Measurements from ENCODE around the gene HPN.
"Not testable (repeated sequence)": the region's sequence is repeated elsewhere in the genome, so short reads cannot be mapped to it uniquely, and the experiment has no call there.

The HPN gene

GRCh38 chr19:35028600-35028885 lies 13.0 kb upstream of the HPN start:
- DNase-seq: not testable (repeated sequence)

- not testable (repeated sequence) for DNase-seq
These were observed 12.2 kb upstream of the HPN start for GRCh38 chr19:35029275-35029736.

GRCh38 chr19:35029737-35030256 lies 11.7 kb upstream of the HPN start:
- DNase-seq: no peak

GRCh38 chr19:35030257-35031071 lies 11.1 kb upstream of the HPN start, which contains the start of gene SCN1B:
SCN1B (plus strand) TSS chr19:35030470; CDS start chr19:35030821, 351 bp downstream.
- peak; percentile 84 for DNase-seq

- peak; percentile 85 for DNase-seq
These were observed 10.2 kb upstream of the HPN start for GRCh38 chr19:35031072-35031881.

GRCh38 chr19:35032356-35032865 lies 9.1 kb upstream of the HPN start:
- DNase-seq: no peak

- no peak for DNase-seq
These were observed 8.2 kb upstream of the HPN start for GRCh38 chr19:35033067-35034004.

- no peak for DNase-seq
These were observed 7.5 kb upstream of the HPN start for GRCh38 chr19:35034005-35034502.

GRCh38 chr19:35034588-35035382 lies 6.7 kb upstream of the HPN start:
- DNase-seq: no peak

- no peak for DNase-seq
These were observed 3.6 kb upstream of the HPN start for GRCh38 chr19:35037716-35038622.

GRCh38 chr19:35038623-35039512 lies 2.7 kb upstream of the HPN start:
- DNase-seq: peak; percentile 51

- peak; percentile 47 for DNase-seq
These were observed 1.4 kb upstream of the HPN start for GRCh38 chr19:35039881-35040825.

GRCh38 chr19:35040826-35041547 lies 534 bp upstream of the HPN start:
- peak; percentile 89 for DNase-seq

- no peak for DNase-seq
These were observed 672 bp downstream of the HPN start for GRCh38 chr19:35042056-35042730.

GRCh38 chr19:35042954-35043604 lies 1.6 kb downstream of the HPN start:
- DNase-seq: no peak

GRCh38 chr19:35043906-35044305 lies 2.4 kb downstream of the HPN start:
- DNase-seq: peak; percentile 58
